HEK293T (cell line): ENCODE results near the gene PINK1.

Experiments
- BHLHE40 ChIP-seq: fragments of 450-650 bp; IDR thresholded peaks from 2 replicates; pipeline ENCODE4 v1.6.1; 2016; ENCODE audit warnings: mild to moderate bottlenecking, moderate library complexity, borderline replicate concordance
- ELF4 ChIP-seq: fragments of 450-650 bp; IDR thresholded peaks from 2 replicates; pipeline ENCODE4 v1.6.1; 2017; ENCODE audit warnings: antibody characterized with exemption
- FOXA1 ChIP-seq: fragments of 450-650 bp; IDR thresholded peaks from 2 replicates; pipeline ENCODE4 v1.6.1; 2016; ENCODE audit warnings: mild to moderate bottlenecking
- FOXK2 ChIP-seq: fragments of 450-650 bp; IDR thresholded peaks from 2 replicates; pipeline ENCODE4 v1.6.1; 2016; ENCODE audit warnings: mild to moderate bottlenecking
- FOXM1 ChIP-seq: fragments of 450-650 bp; IDR thresholded peaks from 2 replicates; pipeline ENCODE4 v1.6.1; 2017; ENCODE audit warnings: mild to moderate bottlenecking, borderline replicate concordance
- L3MBTL2 ChIP-seq: fragments of 450-650 bp; conservative IDR thresholded peaks from 2 replicates; pipeline ENCODE4 v1.6.1; 2016; ENCODE audit warnings: mild to moderate bottlenecking
- SP1 ChIP-seq: fragments of 450-650 bp; IDR thresholded peaks from 2 replicates; pipeline ENCODE4 v1.6.1; 2017
- SUZ12 ChIP-seq: fragments of 450-650 bp; IDR thresholded peaks from 2 replicates; pipeline ENCODE4 v1.6.1; 2016; ENCODE audit warnings: mild to moderate bottlenecking

DNA sequence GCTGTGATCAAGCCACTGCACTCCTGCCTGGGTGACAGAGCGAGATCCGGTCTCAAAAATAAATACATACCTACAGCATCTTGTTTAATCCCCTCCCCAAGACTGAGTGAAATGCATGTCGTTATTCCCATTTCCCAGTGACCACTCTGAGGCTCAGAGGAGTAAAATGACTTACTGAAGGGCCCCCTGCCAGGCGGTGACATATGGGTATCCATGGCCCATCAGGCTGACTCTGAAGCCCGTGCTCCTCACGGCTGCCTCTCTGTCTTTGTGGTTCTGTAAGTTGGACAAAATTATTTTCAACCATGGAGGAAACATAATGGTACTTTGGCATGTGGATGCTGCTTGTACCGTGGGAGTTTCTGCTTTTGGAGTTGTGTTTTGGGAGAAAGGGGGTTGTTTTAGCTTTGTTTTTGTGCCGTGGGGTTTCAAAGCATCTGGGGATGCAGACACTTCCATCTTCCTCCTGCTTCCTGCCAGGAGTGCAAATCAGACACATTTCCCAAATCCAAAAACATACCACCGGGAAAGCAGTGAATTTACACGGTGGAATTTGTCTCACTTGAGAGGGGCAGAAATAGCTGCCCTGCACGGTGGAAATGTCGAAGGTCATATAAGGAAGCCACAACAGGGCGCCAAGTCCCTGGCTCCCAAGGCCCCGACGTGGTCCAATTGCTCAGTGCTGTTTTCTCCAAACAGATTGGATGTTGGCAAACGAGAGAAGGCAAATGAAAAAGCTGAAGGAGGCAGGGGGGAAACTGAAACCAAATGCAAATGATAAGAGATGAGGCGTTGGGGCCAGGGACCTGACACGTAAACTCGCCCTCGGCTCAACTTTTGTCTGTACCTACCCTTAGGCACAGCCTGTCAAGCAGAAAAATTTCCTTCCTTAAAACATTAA, 17.1 kb upstream of the PINK1 start:
- TF ChIP-seq FOXA1 (no peak), FOXM1 (no peak), BHLHE40 (no peak), SP1 (no peak), FOXK2 (no peak), SUZ12 (no peak), ELF4 (no peak), L3MBTL2 (no peak)
